Chondrocyte (in vitro differentiated cells): ENCODE measurements around the gene ST6GALNAC4. TPM values are rescaled to one million over a fixed set of nuclear protein-coding genes. Genes with fewer than 3 reads are reported as not detected.

Source experiments
- DNase-seq: peaks from one replicate; pipeline ENCODE4 v3.0.0; 2021; ENCODE audit warnings: mixed read lengths, low spot score
- H3K27ac Mint-ChIP-seq: one replicate; pipeline ENCODE4 v1.8.0; 2021; ENCODE audit warnings: mild to moderate bottlenecking, moderate library complexity, mixed read lengths; ENCODE audit not compliant: unreplicated experiment
- H3K27me3 Mint-ChIP-seq: 2 replicates; pipeline ENCODE4 v1.8.0; 2021; ENCODE audit warnings: low read depth, mixed read lengths
- H3K36me3 Mint-ChIP-seq: 2 replicates; pipeline ENCODE4 v1.8.0; 2021; ENCODE audit warnings: low read depth, mixed read lengths
- H3K4me1 Mint-ChIP-seq: 2 replicates; pipeline ENCODE4 v1.8.0; 2021; ENCODE audit warnings: low read depth, mild to moderate bottlenecking, mixed read lengths
- H3K4me3 Mint-ChIP-seq: one replicate; pipeline ENCODE4 v1.8.0; 2021; ENCODE audit warnings: mild to moderate bottlenecking, moderate library complexity, mixed read lengths; ENCODE audit not compliant: unreplicated experiment
- H3K9me3 Mint-ChIP-seq: 2 replicates; pipeline ENCODE4 v1.8.0; 2021; ENCODE audit warnings: low read depth, mixed read lengths
- CTCF ChIP-seq: fragments of 200-600 bp; sonication (generic); IDR thresholded peaks from 2 replicates; pipeline ENCODE4 v1.5.0; 2021; ENCODE audit warnings: antibody characterized with exemption, mild to moderate bottlenecking, moderate library complexity
- total RNA-seq: library from RNA; stranded (reverse); gene quantifications from 3 replicates; pipeline ENCODE4 v1.2.1, GENCODE V29; 2021

The ST6GALNAC4 gene
- total RNA-seq, 1 donor from 2014 or later: 25.5 TPM

GRCh38 chr9:127937056-127937387, 20.2 kb upstream of the ST6GALNAC4 start:
- H3K27me3 Mint-ChIP-seq: no peaks in the 10 kb centered on the region
- no peak for TF ChIP-seq CTCF
- peak overlapping the region; percentile 89 for H3K4me3 Mint-ChIP-seq
- H3K36me3 Mint-ChIP-seq: peaks cover 7% of the 10 kb centered on the region
- H3K4me1 Mint-ChIP-seq: peaks cover 39% of the 10 kb centered on the region
- no peaks in the 10 kb centered on the region for H3K9me3 Mint-ChIP-seq
- no peak for DNase-seq
- peak overlapping the region; percentile 87 for H3K27ac Mint-ChIP-seq

DNA sequence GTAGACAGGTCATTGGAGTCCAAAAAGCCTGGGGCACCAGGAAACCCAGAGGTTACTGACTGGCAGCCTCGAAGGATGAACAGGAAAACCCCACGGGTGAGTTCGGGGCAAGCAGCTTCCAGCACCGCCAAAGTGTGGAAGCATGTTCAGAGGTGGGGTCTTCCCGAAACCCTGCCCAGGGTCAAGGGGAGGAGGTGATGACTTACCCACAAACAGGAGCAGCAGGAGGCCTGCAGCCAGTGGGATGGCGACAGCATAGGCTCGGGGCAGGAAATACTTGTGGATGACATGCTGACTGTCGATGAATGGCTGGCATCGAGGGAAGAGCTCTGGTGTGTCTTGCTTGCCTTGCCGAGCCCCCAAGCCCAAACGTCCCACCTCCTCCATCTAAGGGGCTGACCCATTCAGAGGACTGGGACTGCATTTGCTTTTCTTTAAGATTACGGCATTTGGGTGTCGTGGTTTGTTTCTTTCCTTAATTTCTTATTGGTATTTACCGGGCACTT, 19.6 kb upstream of the ST6GALNAC4 start:
- no peaks in the 10 kb centered on the region for H3K27me3 Mint-ChIP-seq

DNA sequence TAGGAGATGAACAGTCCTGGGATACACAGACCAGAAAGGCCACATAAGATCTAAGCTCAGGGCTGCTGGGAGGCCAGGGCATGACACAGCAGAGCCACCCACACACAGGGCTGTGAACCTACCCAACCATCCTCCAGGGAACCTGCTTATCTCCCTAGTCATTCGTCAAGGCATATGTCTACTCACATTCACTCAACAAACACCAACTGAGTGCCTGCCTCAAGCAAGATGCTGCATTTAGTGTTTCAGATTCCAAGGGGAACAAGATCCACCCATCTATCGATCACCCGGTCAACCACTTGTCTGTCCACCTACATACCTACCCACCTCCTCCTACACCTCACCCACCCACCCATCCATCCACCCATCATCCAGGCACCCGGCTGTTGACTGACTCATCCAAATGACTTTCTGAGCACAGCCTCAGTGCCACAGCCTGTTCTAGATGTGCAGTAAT, 19.0 kb upstream of the ST6GALNAC4 start:
- TF ChIP-seq CTCF: no peak
- peaks cover 49% of the 10 kb centered on the region for H3K4me1 Mint-ChIP-seq
- peaks cover 7% of the 10 kb centered on the region for H3K36me3 Mint-ChIP-seq
- peak overlapping the region; percentile 89 for H3K4me3 Mint-ChIP-seq
- DNase-seq: no peak
- H3K27me3 Mint-ChIP-seq: no peaks in the 10 kb centered on the region
- H3K27ac Mint-ChIP-seq: peak overlapping the region; percentile 47
- H3K9me3 Mint-ChIP-seq: no peaks in the 10 kb centered on the region

More for the DNA sequence above, 19.6 kb upstream of the ST6GALNAC4 start:
- DNase-seq: no peak
- H3K9me3 Mint-ChIP-seq: no peaks in the 10 kb centered on the region
- peak overlapping the region; percentile 89 for H3K4me3 Mint-ChIP-seq
- no peak for TF ChIP-seq CTCF
- peaks cover 7% of the 10 kb centered on the region for H3K36me3 Mint-ChIP-seq
- peak overlapping the region; percentile 87 for H3K27ac Mint-ChIP-seq
- peaks cover 43% of the 10 kb centered on the region for H3K4me1 Mint-ChIP-seq

DNA sequence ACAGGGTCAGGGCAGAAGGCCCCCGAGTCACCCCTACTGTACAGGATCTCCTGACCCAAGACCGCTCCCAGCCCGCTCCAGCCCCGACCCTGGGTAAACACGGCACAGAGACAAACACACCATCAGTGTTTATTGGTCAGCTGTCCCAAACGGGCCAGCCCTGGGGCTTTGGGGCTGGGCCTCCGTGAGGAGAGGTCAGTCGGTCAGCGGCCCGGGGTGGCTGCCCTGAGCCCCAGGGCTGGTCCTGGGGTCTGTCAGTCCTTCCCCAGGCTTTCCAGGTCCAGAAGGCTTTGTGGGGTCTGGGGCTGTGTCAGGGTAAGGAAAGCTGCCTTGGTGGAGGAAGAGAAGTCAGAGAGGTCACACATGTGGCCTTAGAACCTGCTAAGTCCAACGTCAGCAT, 18.1 kb upstream of the ST6GALNAC4 start:
- Mint-ChIP-seq H3K27ac (no peak overlapping the region), H3K9me3 (no peaks in the 10 kb centered on the region), H3K27me3 (no peaks in the 10 kb centered on the region), H3K36me3 (peaks cover 2% of the 10 kb centered on the region), H3K4me1 (peaks cover 52% of the 10 kb centered on the region), H3K4me3 (no peak overlapping the region)
- TF ChIP-seq CTCF: no peak
- no peak for DNase-seq

DNA sequence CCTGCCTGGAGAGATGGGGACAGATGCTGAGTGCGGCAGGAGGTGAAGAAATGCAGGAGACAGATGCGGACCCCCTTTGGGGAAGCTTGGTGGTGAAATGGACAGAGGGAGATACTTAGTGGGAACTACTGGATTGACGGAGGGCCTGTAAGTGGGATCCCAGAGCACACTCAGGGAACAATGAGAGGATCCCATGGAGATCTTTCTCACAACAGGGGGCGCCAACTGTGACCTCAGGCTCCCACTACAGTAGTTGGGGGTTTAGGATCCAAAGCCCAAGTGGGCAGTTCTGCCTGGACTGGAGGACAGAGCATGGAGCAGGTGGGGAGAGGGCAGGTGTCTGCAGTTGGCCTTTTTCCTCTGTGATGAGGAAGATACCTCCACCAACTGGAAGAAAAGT, 17.4 kb upstream of the ST6GALNAC4 start:
- no peak for DNase-seq
- peaks cover 53% of the 10 kb centered on the region for H3K4me1 Mint-ChIP-seq
- H3K27me3 Mint-ChIP-seq: no peaks in the 10 kb centered on the region
- H3K4me3 Mint-ChIP-seq: no peak overlapping the region
- no peaks in the 10 kb centered on the region for H3K9me3 Mint-ChIP-seq
- H3K36me3 Mint-ChIP-seq: peaks cover 2% of the 10 kb centered on the region
- no peak for TF ChIP-seq CTCF
- no peak overlapping the region for H3K27ac Mint-ChIP-seq
